Measurements from ENCODE around the gene SH3BP2. TPM values are rescaled to one million over a fixed set of nuclear protein-coding genes. Genes with fewer than 3 reads are reported as not detected.

SH3BP2 gene
- total and polyA plus RNA-seq, 12 donors: 10.4 to 47.7 (median 16.4) TPM

DNA sequence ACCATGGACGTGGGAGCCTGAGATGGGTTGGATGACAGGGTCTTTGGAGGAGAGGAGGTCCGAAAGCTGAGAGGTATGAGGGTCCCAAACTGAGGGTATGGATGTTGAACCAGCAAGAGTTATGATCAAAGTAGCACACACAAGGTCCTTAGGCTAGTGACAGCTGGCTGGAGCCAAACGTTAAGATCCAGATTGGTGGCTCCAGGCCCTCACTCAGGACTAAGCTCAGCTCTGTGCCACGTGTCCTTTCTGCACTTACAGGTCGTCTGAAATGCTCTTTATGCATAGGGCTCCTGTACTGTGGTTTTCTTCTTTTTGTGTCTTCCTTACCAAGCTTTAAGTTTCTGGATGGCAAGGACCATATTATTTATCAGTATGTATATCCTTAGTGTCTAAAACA, 86.1 kb downstream of the SH3BP2 start:
- peak in 2 of 8 donors; percentile 40 to 45 for ATAC-seq
- no peaks in the 10 kb centered on the region for H3K27me3 ChIP-seq
- WGBS, 2 donors: 58 to 67% methylated on average over 5 of the region's 5 CpGs

DNA sequence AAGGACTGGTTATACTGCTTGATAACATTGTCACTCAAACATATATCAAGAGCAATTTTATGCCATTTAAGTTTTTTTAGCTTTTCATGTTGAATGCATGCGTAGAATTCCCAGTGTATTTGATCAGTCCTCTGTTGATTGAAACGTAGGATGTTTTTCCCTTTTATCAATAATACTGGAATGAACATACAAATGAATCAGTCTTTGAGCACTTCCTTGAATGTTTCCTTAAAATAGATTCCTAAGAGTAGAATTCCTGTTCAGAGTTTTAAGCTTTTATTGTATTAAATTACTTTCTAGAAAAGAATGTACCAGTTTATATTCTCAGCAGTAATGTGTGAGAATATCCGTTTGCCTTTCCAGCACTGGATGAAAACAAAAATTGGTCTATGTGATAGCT, 88.5 kb downstream of the SH3BP2 start:
- no peak overlapping the region for H3K27ac ChIP-seq
- TF ChIP-seq, protein P1, sequence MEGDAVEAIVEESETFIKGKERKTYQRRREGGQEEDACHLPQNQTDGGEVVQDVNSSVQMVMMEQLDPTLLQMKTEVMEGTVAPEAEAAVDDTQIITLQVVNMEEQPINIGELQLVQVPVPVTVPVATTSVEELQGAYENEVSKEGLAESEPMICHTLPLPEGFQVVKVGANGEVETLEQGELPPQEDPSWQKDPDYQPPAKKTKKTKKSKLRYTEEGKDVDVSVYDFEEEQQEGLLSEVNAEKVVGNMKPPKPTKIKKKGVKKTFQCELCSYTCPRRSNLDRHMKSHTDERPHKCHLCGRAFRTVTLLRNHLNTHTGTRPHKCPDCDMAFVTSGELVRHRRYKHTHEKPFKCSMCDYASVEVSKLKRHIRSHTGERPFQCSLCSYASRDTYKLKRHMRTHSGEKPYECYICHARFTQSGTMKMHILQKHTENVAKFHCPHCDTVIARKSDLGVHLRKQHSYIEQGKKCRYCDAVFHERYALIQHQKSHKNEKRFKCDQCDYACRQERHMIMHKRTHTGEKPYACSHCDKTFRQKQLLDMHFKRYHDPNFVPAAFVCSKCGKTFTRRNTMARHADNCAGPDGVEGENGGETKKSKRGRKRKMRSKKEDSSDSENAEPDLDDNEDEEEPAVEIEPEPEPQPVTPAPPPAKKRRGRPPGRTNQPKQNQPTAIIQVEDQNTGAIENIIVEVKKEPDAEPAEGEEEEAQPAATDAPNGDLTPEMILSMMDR (IDR thresholded peaks at IDR 0.05): no peak
- no peak for DNase-seq
- H3K9me3 ChIP-seq: no peaks in the 10 kb centered on the region
- H3K36me3 ChIP-seq: peaks cover 0 to 96% (median 36%) of the 10 kb centered on the region in 9 donors
- no peaks in the 10 kb centered on the region for H3K27me3 ChIP-seq
- H3K4me1 ChIP-seq: peaks cover 0 to 40% (median 15%) of the 10 kb centered on the region in 9 donors
- WGBS, 2 donors: 78 to 85% methylated on average over 3 of the region's 3 CpGs
- intact Hi-C loops (cut with DNase I): no loop called here
- no peak overlapping the region for H3K4me3 ChIP-seq
- ATAC-seq: no peak

More for the DNA sequence above, 86.1 kb downstream of the SH3BP2 start:
- TF ChIP-seq, protein P1 (IDR thresholded peaks at IDR 0.05): no peak
- H3K4me3 ChIP-seq: no peak overlapping the region
- no peak overlapping the region for H3K27ac ChIP-seq
- intact Hi-C loops (cut with DNase I): loop anchor here in 1 of 10 donors (5.0 kb wide), 1 partner anchor 43 kb away; no protein-coding TSS in a partner anchor
- H3K9me3 ChIP-seq: no peaks in the 10 kb centered on the region
- no peak for DNase-seq
- peaks cover 4 to 56% (median 23%) of the 10 kb centered on the region in 9 donors for H3K4me1 ChIP-seq
- peaks cover 0 to 82% (median 31%) of the 10 kb centered on the region in 9 donors for H3K36me3 ChIP-seq

DNA sequence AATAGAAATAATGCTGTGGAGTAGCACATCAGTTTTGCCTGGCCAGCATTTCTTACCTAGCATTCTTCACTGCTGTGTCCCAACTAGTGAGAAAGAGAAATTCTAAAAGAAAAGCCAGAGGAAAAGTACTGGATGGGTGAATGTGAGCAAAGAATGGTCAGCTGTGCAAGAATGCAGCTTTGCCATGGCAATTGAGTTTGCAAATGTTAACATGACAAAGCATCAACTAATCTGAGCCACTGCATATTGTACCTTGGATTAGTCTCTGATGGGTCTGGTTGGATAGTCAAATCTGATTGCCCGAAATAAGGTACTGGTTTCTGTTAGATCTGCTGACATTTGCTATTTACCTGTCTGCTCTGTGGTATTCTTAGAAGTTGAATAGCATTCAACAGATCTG, 89.5 kb downstream of the SH3BP2 start:
- Histone ChIP-seq H3K4me3 (no peak overlapping the region), H3K27ac (no peak overlapping the region), H3K36me3 (peaks cover 0 to 96% (median 43%) of the 10 kb centered on the region in 9 donors), H3K27me3 (no peaks in the 10 kb centered on the region), H3K9me3 (no peaks in the 10 kb centered on the region), H3K4me1 (peaks cover 0 to 39% (median 21%) of the 10 kb centered on the region in 9 donors)
- DNase-seq: no peak
- no peak for ATAC-seq
- 91 to 93% methylated on average over 1 of the region's 1 CpG for WGBS, 2 donors
- intact Hi-C loops (cut with DNase I): no loop called here
- TF ChIP-seq, protein P1 (IDR thresholded peaks at IDR 0.05): no peak

DNA sequence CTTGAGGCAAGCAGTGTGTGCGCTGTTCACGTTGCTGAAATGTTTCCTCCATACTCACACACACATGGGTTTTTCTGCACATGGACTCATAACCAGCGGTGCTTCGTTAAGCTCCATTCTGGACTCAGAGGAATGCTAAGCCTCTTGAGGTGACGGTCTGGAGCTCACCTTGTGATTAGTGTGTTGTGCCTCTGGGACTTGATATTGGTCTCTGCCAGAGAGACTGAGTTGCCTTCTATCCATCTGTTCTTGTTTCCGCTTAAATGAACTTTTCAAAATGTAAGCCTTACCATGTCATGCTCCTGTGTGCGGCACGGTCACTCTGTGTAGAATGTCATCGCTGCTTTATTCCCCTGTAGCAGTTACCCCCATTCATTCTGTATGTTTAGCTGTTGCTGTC, 93.3 kb downstream of the SH3BP2 start:
- TF ChIP-seq, protein P1 (IDR thresholded peaks at IDR 0.05): no peak
- Histone ChIP-seq H3K9me3 (no peaks in the 10 kb centered on the region), H3K4me1 (peaks cover 0 to 37% (median 22%) of the 10 kb centered on the region in 9 donors), H3K4me3 (no peak overlapping the region), H3K36me3 (peaks cover 0 to 87% (median 37%) of the 10 kb centered on the region in 9 donors), H3K27me3 (no peaks in the 10 kb centered on the region), H3K27ac (peak overlapping the region in 4 of 10 donors; percentile 18 to 37 (median 28))
- DNase-seq: no peak
- intact Hi-C loops (cut with DNase I): no loop called here
- 69 to 76% methylated on average over 9 of the region's 9 CpGs for WGBS, 2 donors
- peak in 2 of 8 donors; percentile 16 to 46 for ATAC-seq

Measured in heart right ventricle (tissue), 16 donors.